Pancreas (tissue), 10 donors: ENCODE data around the gene PNMA1. TPM values are rescaled to one million over a fixed set of nuclear protein-coding genes. Genes with fewer than 3 reads are reported as not detected.

Experiments
- ATAC-seq, 4 donors: fragments of 200-7000 bp; cut with Tn5 transposase; one replicate each; pipeline versions ENCODE4 v1.8.0 to v1.9.1; 2020; ENCODE audit warnings: mild to moderate bottlenecking in 4 of 4, moderate library complexity in 4 of 4
- DNase-seq, 6 donors: peaks; one replicate each; pipeline ENCODE4 v3.0.0-alpha.2; 2020
- FAIRE-seq: peaks from 2 replicates; lab custom pipeline; 2012; peaks lifted over from hg19 to GRCh38; lab: Jason Lieb, UNC
- H3K27ac ChIP-seq, 4 donors: fragments of 200-600 bp; sonication (generic); 1 replicate in 3 of 4; 2 replicates in 1 of 4; pipeline versions ENCODE4 v1.5.0 to v1.8.0; 2020
- H3K27me3 ChIP-seq, 4 donors: fragments of 200-600 bp; one replicate each; pipeline ENCODE4 v1.8.0; 2021
- H3K36me3 ChIP-seq, 3 donors: fragments of 200-600 bp; sonication (generic) in 1 of 3; one replicate each; pipeline versions ENCODE4 v1.5.0 to v1.8.0; 2020 to 2021
- H3K4me1 ChIP-seq, 3 donors: fragments of 200-600 bp; one replicate each; pipeline ENCODE4 v1.8.0; 2021
- H3K4me3 ChIP-seq, 4 donors: fragments of 200-600 bp; sonication (generic) in 2 of 4; one replicate each; pipeline versions ENCODE4 v1.5.0 to v1.8.0; 2020 to 2021
- H3K9me3 ChIP-seq, 4 donors: fragments of 200-600 bp; one replicate each; pipeline ENCODE4 v1.8.0; 2021
- CTCF ChIP-seq, 4 donors: fragments of 200-600 bp; sonication (generic) in 3 of 4; IDR thresholded peaks; one replicate each; pipeline versions ENCODE4 v1.5.0 to v1.8.0; 2021; ENCODE audit warnings: antibody characterized with exemption in 4 of 4
- WGBS, 2 donors: extraction: QIAGEN DNeasy Blood & Tissue Kit; methylation state at CpG; one replicate each; pipeline ENCODE4 v1.1.7; 2013; 5-methylcytosine and 5-hydroxymethylcytosine counted together
- intact Hi-C, 3 donors: fragments of 100-400 bp; cut with DNase I; formaldehyde crosslinking; loops; one replicate each; pipeline versions ENCODE4 v1.11.1 to v1.14.2; 2022
- polyA plus RNA-seq, 2 donors: library from polyadenylated mRNA; stranded (reverse); fragments of 200-250 nt; gene quantifications; one replicate each; pipeline ENCODE4 v1.2.3, GENCODE V29; 2013
- total RNA-seq, 6 donors: library from RNA; stranded (reverse); fragmentation: NEBNext Ultra II Directional in 4 of 6; extraction: Animal tissue kit (Norgen Biotek cat#: 25700) in 4 of 6; gene quantifications; one replicate each; pipeline versions ENCODE4 v1.2.1 to v1.2.4, GENCODE V29; 2021 to 2023
- donor health status: healthy with polysubstance abuse.
- donor health status: DM: no; HTN: no; CAD: no; lungs with moderate emphysema.
- donor health status: DM: no; HTN: no; CAD: no.
- donor health status: control.
- donor health status: control.
- donor health status: Bipolar disorder and iron deficiency.
- donor health status: DM: yes; HTN: yes; CAD: no.
- donor health status: DM: no; HTN: no; CAD: no.
- donor health status: DM: no; HTN: no; CAD: no.
- donor health status: DM: yes; HTN: yes; CAD: no.

The PNMA1 gene
- total and polyA plus RNA-seq, 8 donors = 2.8 to 25.4 (median 6.7) TPM

DNA sequence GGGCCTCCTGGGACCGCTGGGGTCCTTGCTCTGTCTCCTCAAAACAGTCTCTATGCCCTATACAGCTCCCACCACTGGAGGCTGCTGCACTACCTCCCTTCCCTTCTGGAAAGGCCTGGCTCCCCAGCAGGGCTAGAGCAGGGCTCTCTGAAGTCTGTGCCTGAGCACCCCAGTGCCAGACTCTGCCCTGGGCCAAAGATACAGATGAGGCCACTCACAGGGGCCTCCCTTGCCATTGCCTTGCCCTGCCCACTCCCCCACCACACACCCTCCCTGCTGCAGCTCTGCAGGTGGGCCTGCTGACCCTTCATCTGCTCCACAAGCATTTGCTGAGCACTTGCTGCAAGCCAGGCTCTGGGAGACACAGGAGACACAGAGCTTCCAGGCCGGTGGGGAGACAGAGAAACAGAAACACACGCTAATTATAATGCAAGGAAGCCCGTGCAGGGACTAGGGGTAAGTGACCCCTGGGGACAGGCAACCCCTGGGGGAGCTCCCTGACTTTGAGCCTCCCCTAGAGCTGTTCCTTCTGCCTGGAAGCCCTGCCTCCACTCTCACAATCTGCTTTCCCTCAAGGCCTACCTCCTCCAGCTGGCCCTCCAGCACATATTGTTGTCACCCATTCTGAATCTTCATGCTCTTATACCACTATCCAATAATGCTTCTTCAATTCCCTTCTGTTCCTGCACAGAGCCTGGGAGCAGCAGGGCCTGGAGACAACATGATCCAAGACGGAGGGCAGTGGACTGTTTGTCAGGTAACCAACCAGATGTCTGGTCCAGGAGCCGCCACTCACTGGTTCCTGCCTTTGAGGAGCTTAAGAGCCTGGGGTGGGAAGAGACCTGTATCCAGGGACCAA lies 32.6 kb upstream of the PNMA1 start:
- WGBS, 2 donors = 56 to 66% methylated on average over 6 of the region's 6 CpGs
- no peak overlapping the region for H3K4me3 ChIP-seq
- H3K36me3 ChIP-seq = no peaks in the 10 kb centered on the region
- no peak overlapping the region for H3K27ac ChIP-seq
- FAIRE-seq (no peak), ATAC-seq (no peak), DNase-seq (no peak)
- no peaks in the 10 kb centered on the region for H3K9me3 ChIP-seq
- no peak for TF ChIP-seq CTCF (IDR thresholded peaks at IDR 0.05)
- H3K27me3 ChIP-seq = no peaks in the 10 kb centered on the region
- peaks cover 40 to 76% (median 53%) of the 10 kb centered on the region in 3 donors for H3K4me1 ChIP-seq
- intact Hi-C loops = no loop called here

DNA sequence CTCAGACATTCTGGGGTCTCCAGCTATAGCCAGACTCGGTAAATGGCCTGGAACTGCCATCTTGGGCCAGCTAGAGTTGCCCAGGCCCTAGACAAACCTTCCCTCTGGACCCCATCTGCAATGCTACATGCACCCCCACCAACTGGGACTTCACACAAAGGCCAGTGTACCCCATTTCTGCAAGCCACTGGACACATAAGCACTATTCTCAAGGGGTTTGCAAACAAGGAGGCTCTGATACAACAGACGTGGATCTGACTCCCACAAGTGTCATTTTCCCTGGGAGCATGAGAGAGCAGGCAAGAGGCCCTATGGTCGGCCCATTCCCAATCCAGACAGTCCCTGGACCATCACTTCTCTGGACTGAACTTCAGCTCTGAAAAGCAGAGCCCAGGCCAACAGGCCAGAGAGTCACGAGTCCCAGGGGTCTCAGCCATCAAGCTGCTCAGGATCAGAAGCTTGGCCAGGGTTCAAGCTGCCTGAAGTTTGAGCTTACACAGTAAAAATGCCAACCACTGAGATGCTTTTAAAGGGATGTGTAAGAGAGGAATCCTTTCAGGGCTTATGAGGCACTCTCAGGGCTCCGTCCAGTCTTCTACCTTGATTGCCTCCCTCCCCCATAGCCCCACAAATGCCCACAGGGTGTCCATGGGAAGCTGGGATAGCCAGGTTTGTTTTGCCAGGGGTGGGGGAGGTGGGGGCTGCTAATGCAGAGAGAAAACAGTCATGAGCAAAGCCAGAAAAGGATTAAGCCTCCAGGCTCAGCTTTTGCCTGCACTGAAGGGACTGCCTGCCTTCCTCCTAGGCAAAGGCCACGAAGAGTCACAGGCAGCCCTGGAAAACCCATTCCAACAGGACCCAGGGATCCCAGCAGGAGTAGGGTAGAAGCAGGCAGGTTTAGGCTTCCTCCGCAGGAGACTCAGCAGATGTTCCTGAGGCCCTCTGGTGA lies 31.7 kb upstream of the PNMA1 start:
- H3K36me3 ChIP-seq = no peaks in the 10 kb centered on the region
- no peaks in the 10 kb centered on the region for H3K9me3 ChIP-seq
- DNase-seq = no peak
- H3K4me3 ChIP-seq = no peak overlapping the region
- no peaks in the 10 kb centered on the region for H3K27me3 ChIP-seq
- WGBS, 2 donors = 72 to 81% methylated on average over 7 of the region's 7 CpGs
- no peak for FAIRE-seq
- ATAC-seq = no peak
- intact Hi-C loops = no loop called here
- peak overlapping the region in 1 of 4 donors; percentile 14 for H3K27ac ChIP-seq
- TF ChIP-seq CTCF (IDR thresholded peaks at IDR 0.05) = no peak
- H3K4me1 ChIP-seq = peaks cover 47 to 76% (median 60%) of the 10 kb centered on the region in 3 donors

DNA sequence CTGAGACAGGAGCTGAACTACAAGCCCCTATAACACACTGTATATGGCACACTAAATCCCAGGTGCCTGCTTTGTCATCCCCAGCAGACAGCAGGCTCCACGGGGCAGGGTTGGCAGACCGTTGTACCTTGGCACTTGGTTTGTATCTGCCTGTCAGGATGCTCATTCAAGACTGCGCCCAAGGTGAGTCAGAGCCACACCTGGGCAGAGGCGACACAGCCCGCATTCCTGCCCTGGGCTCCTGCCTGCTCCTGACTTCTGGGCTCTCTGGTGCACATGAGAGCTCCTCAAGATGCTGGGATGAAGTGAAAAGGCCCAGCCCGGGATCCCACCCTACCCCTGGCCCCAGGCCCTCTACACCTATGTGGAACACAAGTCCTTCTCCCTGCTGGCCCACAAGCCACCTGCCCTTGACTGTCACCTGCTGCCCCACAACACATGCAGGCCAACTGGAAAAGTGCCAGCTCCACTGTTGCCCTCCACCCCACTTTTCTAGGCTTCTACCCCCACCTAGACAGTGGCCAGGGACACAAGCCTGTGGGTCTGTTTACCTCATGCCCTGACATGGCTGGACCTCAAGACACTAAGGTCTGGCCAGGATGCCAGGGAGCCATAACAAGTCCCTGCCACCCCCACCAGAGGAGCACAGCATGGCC lies 30.8 kb upstream of the PNMA1 start:
- DNase-seq = peak in 1 of 6 donors; percentile 59
- no peak for FAIRE-seq
- no peaks in the 10 kb centered on the region for H3K36me3 ChIP-seq
- H3K4me3 ChIP-seq = no peak overlapping the region
- TF ChIP-seq CTCF (IDR thresholded peaks at IDR 0.05) = no peak
- intact Hi-C loops = no loop called here
- peaks cover 49 to 76% (median 60%) of the 10 kb centered on the region in 3 donors for H3K4me1 ChIP-seq
- no peaks in the 10 kb centered on the region for H3K27me3 ChIP-seq
- peak in 3 of 4 donors; percentile 17 to 41 (median 32) for ATAC-seq
- whole genome bisulfite sequencing, 2 donors = 29 to 42% methylated on average over 6 of the region's 6 CpGs
- no peaks in the 10 kb centered on the region for H3K9me3 ChIP-seq
- H3K27ac ChIP-seq = peak overlapping the region; percentile 5 to 30 (median 22)

- TF ChIP-seq CTCF (IDR thresholded peaks at IDR 0.05) = no peak
- peak in 1 of 4 donors; percentile 3 for ATAC-seq
- no peak for DNase-seq
- Histone ChIP-seq H3K27me3 (no peaks in the 10 kb centered on the region), H3K36me3 (peaks cover 0 to 5% (median 0%) of the 10 kb centered on the region in 3 donors), H3K27ac (peak overlapping the region; percentile 14 to 30 (median 23)), H3K9me3 (no peaks in the 10 kb centered on the region), H3K4me1 (peaks cover 53 to 71% (median 60%) of the 10 kb centered on the region in 3 donors), H3K4me3 (no peak overlapping the region)
- intact Hi-C loops = no loop called here
- no peak for FAIRE-seq
- 24 to 29% methylated on average over 7 of the region's 7 CpGs for WGBS, 2 donors
Observed at GRCh38 chr14:73744175-73744867, 30.1 kb upstream of the PNMA1 start.
